ENCODE results near the gene POP4. TPM values are rescaled to one million over a fixed set of nuclear protein-coding genes. Genes with fewer than 3 reads are reported as not detected.
A peak's percentile ranks its signal among the peaks of the same experiment; 100 is the strongest.

Gene POP4
- total RNA-seq, 2 experiments from 2014 or later, result 102 to 103 TPM

- peaks cover 4% of the 10 kb centered on the region for H3K36me3 Mint-ChIP-seq
- POLR2A ChIA-PET, result no interaction called here
Measured at GRCh38 chr19:29579308-29579910, 26.7 kb upstream of the POP4 start.

GRCh38 chr19:29581398-29581797 is 24.7 kb upstream of the POP4 start:
- H3K36me3 Mint-ChIP-seq, result peaks cover 4% of the 10 kb centered on the region
- H3K27me3 Mint-ChIP-seq, result peaks cover 44% of the 10 kb centered on the region
- ChIA-PET POLR2A (no interaction called here), CTCF (no interaction called here)
- no peak for DNase-seq
- intact Hi-C loops (cut with micrococcal nuclease), result loop anchor here (10.0 kb wide), 2 partner anchors 117 to 1787 kb away; no protein-coding TSS in a partner anchor
- H3K9me3 Mint-ChIP-seq, result peaks cover 7% of the 10 kb centered on the region
- H3K4me1 Mint-ChIP-seq (ENCODE audit: low read depth), result peaks cover 19% of the 10 kb centered on the region
- H3K4me3 Mint-ChIP-seq, result no peak overlapping the region
- H3K27ac Mint-ChIP-seq, result no peak overlapping the region

More at GRCh38 chr19:29579308-29579910, 26.7 kb upstream of the POP4 start:
- Mint-ChIP-seq H3K9me3 (peaks cover 7% of the 10 kb centered on the region), H3K27me3 (peaks cover 57% of the 10 kb centered on the region), H3K27ac (no peak overlapping the region), H3K4me3 (no peak overlapping the region), H3K4me1 (ENCODE audit: low read depth) (peaks cover 28% of the 10 kb centered on the region)
- no peak for DNase-seq
- CTCF ChIA-PET, result no interaction called here
- intact Hi-C loops (cut with micrococcal nuclease), result no loop called here

- ChIA-PET POLR2A (interaction anchor here (0.7 kb wide), 1 partner anchor 23 kb away, joined by 3 read pairs; the partner anchor contains the start of gene POP4), CTCF (interaction anchor here (0.5 kb wide), 1 partner anchor 108 kb away, joined by 3 read pairs; no protein-coding TSS in a partner anchor)
- Mint-ChIP-seq H3K27ac (no peak overlapping the region), H3K9me3 (peaks cover 10% of the 10 kb centered on the region), H3K36me3 (peaks cover 4% of the 10 kb centered on the region), H3K4me3 (no peak overlapping the region), H3K4me1 (ENCODE audit: low read depth) (peaks cover 22% of the 10 kb centered on the region), H3K27me3 (peaks cover 34% of the 10 kb centered on the region)
- peak; percentile 18 for DNase-seq
- intact Hi-C loops (cut with micrococcal nuclease), result loop anchor here (10.0 kb wide), 2 partner anchors 119 to 1789 kb away; no protein-coding TSS in a partner anchor
Measured at GRCh38 chr19:29583196-29583999, 22.7 kb upstream of the POP4 start.

GRCh38 chr19:29586401-29586800 is 19.7 kb upstream of the POP4 start:
- intact Hi-C loops (cut with micrococcal nuclease), result loop anchor here (5.0 to 10.0 kb wide), 4 partner anchors 59 to 1792 kb away; partner anchors contain the start of genes UQCRFS1 and VSTM2B
- POLR2A ChIA-PET, result interaction anchor here (1.8 kb wide), 1 partner anchor 20 kb away, joined by 10 read pairs; the partner anchor contains the start of gene POP4

GRCh38 chr19:29587059-29587458 is 19.0 kb upstream of the POP4 start:
- peaks cover 22% of the 10 kb centered on the region for H3K9me3 Mint-ChIP-seq
- peaks cover 23% of the 10 kb centered on the region for H3K27me3 Mint-ChIP-seq
- no peak for DNase-seq
- ChIA-PET CTCF (interaction anchor here (0.7 to 1.9 kb wide), 9 partner anchors 10 to 129 kb away, joined by 3 to 10 read pairs (median 4); partner anchors contain the start of gene POP4), POLR2A (interaction anchor here (1.0 to 1.8 kb wide), 2 partner anchors 19 to 85 kb away, joined by 3 to 10 read pairs; partner anchors contain the start of gene POP4)
- no peak overlapping the region for H3K4me3 Mint-ChIP-seq
- peak overlapping the region; percentile 64 for H3K27ac Mint-ChIP-seq
- intact Hi-C loops (cut with micrococcal nuclease), result loop anchor here (1.0 to 10.0 kb wide), 6 partner anchors 11 to 1792 kb away; partner anchors contain the start of genes UQCRFS1 and VSTM2B
- peaks cover 22% of the 10 kb centered on the region for H3K4me1 Mint-ChIP-seq (ENCODE audit: low read depth)
- peaks cover 6% of the 10 kb centered on the region for H3K36me3 Mint-ChIP-seq

More at GRCh38 chr19:29586401-29586800, 19.7 kb upstream of the POP4 start:
- Mint-ChIP-seq H3K4me1 (ENCODE audit: low read depth) (peaks cover 22% of the 10 kb centered on the region), H3K36me3 (peaks cover 8% of the 10 kb centered on the region), H3K4me3 (no peak overlapping the region), H3K27me3 (peaks cover 22% of the 10 kb centered on the region), H3K9me3 (peaks cover 24% of the 10 kb centered on the region), H3K27ac (no peak overlapping the region)
- DNase-seq, result no peak
- CTCF ChIA-PET, result interaction anchor here (1.7 to 1.9 kb wide), 3 partner anchors 20 to 130 kb away, joined by 6 to 10 read pairs (median 7); partner anchors contain the start of gene POP4

- intact Hi-C loops (cut with micrococcal nuclease), result loop anchor here (1.0 to 10.0 kb wide), 6 partner anchors 11 to 1793 kb away; partner anchors contain the start of genes UQCRFS1 and VSTM2B
- Mint-ChIP-seq H3K4me1 (ENCODE audit: low read depth) (peaks cover 22% of the 10 kb centered on the region), H3K36me3 (peaks cover 6% of the 10 kb centered on the region), H3K9me3 (peaks cover 22% of the 10 kb centered on the region), H3K4me3 (no peak overlapping the region), H3K27me3 (peaks cover 23% of the 10 kb centered on the region), H3K27ac (peak overlapping the region; percentile 64)
- peak; percentile 86 for DNase-seq
- CTCF ChIA-PET, result interaction anchor here (0.7 to 1.9 kb wide), 9 partner anchors 9 to 129 kb away, joined by 3 to 10 read pairs (median 4); partner anchors contain the start of gene POP4
- POLR2A ChIA-PET, result interaction anchor here (1.0 to 1.8 kb wide), 2 partner anchors 18 to 85 kb away, joined by 3 to 10 read pairs; partner anchors contain the start of gene POP4
Measured at GRCh38 chr19:29587518-29587986, 18.5 kb upstream of the POP4 start.

- DNase-seq, result no peak
- intact Hi-C loops (cut with micrococcal nuclease), result loop anchor here (5.0 to 10.0 kb wide), 4 partner anchors 61 to 1793 kb away; partner anchors contain the start of genes UQCRFS1 and VSTM2B
- H3K4me3 Mint-ChIP-seq, result no peak overlapping the region
- ChIA-PET POLR2A (interaction anchor here (1.0 to 1.8 kb wide), 2 partner anchors 18 to 84 kb away, joined by 3 to 10 read pairs; partner anchors contain the start of gene POP4), CTCF (interaction anchor here (1.0 to 1.9 kb wide), 7 partner anchors 9 to 128 kb away, joined by 3 to 10 read pairs (median 6); partner anchors contain the start of gene POP4)
- H3K4me1 Mint-ChIP-seq (ENCODE audit: low read depth), result peaks cover 22% of the 10 kb centered on the region
- H3K27me3 Mint-ChIP-seq, result peaks cover 22% of the 10 kb centered on the region
- H3K36me3 Mint-ChIP-seq, result peaks cover 6% of the 10 kb centered on the region
- peaks cover 22% of the 10 kb centered on the region for H3K9me3 Mint-ChIP-seq
- H3K27ac Mint-ChIP-seq, result no peak overlapping the region
Measured at GRCh38 chr19:29588095-29588494, 18.0 kb upstream of the POP4 start.

DNA sequence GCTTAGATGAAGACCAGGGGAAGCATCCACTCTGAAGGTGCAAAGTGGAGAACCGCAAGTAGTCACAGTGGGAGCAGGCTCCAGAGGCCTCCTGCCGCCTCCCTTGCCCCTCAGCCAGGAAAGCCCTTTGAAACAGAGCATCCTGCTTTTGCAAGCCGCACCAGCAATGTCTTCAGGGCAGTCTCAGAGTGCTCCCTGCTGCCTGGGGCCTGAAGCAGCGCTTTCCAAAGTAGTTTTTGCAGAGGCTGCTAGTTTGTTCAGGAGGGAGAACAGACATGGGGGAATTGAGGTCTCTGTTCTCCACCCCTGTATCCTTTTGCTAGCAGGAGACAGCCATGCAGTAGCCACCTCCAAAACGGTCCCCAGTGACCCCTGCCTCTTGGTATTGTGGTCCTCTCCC is 15.8 kb upstream of the POP4 start:
- Mint-ChIP-seq H3K27ac (no peak overlapping the region), H3K4me1 (ENCODE audit: low read depth) (peaks cover 16% of the 10 kb centered on the region), H3K36me3 (peaks cover 6% of the 10 kb centered on the region), H3K4me3 (no peak overlapping the region), H3K27me3 (peaks cover 29% of the 10 kb centered on the region), H3K9me3 (peaks cover 22% of the 10 kb centered on the region)
- ChIA-PET CTCF (interaction anchor here (0.8 kb wide), 1 partner anchor 20 kb away, joined by 3 read pairs; no protein-coding TSS in a partner anchor), POLR2A (no interaction called here)
- DNase-seq, result no peak
- intact Hi-C loops (cut with micrococcal nuclease), result no loop called here

DNA sequence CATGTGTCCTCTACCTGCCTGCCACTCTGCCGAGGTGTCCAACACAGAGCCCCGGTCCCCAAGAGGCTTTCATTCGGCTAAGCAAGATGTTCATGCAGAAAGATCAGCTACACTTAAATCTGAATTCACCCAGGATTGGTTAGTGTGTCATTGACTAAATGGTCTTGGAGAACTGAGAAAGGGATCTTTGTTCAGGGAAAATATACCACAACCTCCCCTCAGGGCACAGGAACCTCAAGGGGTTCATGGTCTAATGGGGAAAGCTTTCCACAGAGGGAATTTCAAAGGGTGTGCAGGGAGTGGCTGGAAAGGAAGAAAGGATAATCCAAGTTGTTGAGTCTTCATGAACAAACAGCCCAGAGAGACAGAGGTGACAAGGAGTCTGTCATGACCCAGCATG is 14.4 kb upstream of the POP4 start:
- H3K4me3 Mint-ChIP-seq, result no peak overlapping the region
- POLR2A ChIA-PET, result no interaction called here
- intact Hi-C loops (cut with micrococcal nuclease), result no loop called here
- peaks cover 26% of the 10 kb centered on the region for H3K27me3 Mint-ChIP-seq
- peaks cover 22% of the 10 kb centered on the region for H3K9me3 Mint-ChIP-seq
- peaks cover 6% of the 10 kb centered on the region for H3K36me3 Mint-ChIP-seq
- no peak overlapping the region for H3K27ac Mint-ChIP-seq
- peaks cover 12% of the 10 kb centered on the region for H3K4me1 Mint-ChIP-seq (ENCODE audit: low read depth)
- DNase-seq, result no peak
- CTCF ChIA-PET, result no interaction called here

- H3K27ac Mint-ChIP-seq, result no peak overlapping the region
- no peak overlapping the region for H3K4me3 Mint-ChIP-seq
- DNase-seq, result no peak
- ChIA-PET POLR2A (no interaction called here), CTCF (no interaction called here)
- H3K27me3 Mint-ChIP-seq, result peaks cover 32% of the 10 kb centered on the region
- H3K36me3 Mint-ChIP-seq, result peaks cover 6% of the 10 kb centered on the region
- intact Hi-C loops (cut with micrococcal nuclease), result no loop called here
- H3K9me3 Mint-ChIP-seq, result peaks cover 15% of the 10 kb centered on the region
- H3K4me1 Mint-ChIP-seq (ENCODE audit: low read depth), result no peaks in the 10 kb centered on the region
Measured at GRCh38 chr19:29593869-29594268, 12.2 kb upstream of the POP4 start.

DNA sequence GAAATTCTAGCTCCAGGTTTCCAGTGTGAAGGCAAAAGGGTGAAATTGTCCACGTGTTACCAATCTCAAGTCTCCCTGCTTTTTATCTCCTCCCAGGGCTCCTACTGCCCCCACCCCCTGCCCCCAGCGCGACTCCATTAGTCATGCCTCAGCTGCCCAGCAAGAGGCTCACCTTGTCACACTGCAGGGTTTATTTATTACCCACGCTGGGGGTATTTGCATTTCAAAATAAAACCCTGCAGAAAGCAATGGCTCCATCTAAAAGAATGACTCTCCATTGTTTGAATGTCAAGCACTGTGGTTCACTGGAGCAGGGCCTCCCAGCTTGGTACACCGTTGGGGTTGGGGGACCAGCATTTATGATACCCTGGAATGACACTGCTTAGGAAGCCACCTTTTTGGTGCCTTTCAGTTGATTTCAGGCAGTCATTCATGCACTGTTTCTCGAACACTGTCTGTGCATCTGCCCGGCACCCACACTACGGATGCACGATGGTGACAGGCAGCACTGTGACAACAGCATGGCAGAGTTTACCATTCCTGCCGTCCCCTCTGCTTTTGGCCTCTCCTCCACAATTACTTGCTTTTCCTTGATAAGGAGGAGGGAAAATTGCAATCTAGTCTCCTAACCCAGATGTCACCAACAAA is 9.9 kb upstream of the POP4 start:
- CTCF ChIA-PET, result interaction anchor here (0.7 to 1.3 kb wide), 3 partner anchors 8 to 128 kb away, joined by 3 to 4 read pairs (median 4); no protein-coding TSS in a partner anchor
- intact Hi-C loops (cut with micrococcal nuclease), result no loop called here

More for the DNA sequence above, 9.9 kb upstream of the POP4 start:
- POLR2A ChIA-PET, result interaction anchor here (0.8 kb wide), 1 partner anchor 10 kb away, joined by 3 read pairs; the partner anchor contains the start of gene POP4
- H3K4me3 Mint-ChIP-seq, result no peak overlapping the region
- H3K9me3 Mint-ChIP-seq, result no peaks in the 10 kb centered on the region
- H3K27ac Mint-ChIP-seq, result no peak overlapping the region
- H3K36me3 Mint-ChIP-seq, result no peaks in the 10 kb centered on the region
- DNase-seq, result no peak
- no peaks in the 10 kb centered on the region for H3K4me1 Mint-ChIP-seq (ENCODE audit: low read depth)
- H3K27me3 Mint-ChIP-seq, result peaks cover 27% of the 10 kb centered on the region

All from activated CD4-positive, alpha-beta memory T cell treated with anti-CD3 and anti-CD28 coated beads for 36 hours (primary cell).